Kidney epithelial cell (primary cell): ENCODE data around the gene APOBEC3C. TPM values are rescaled to one million over a fixed set of nuclear protein-coding genes. Genes with fewer than 3 reads are reported as not detected.
"Not testable (repeated sequence)": the region's sequence is repeated elsewhere in the genome, so short reads cannot be mapped to it uniquely, and the experiment has no call there.

Experiments used
- DNase-seq: peaks from one replicate; pipeline ENCODE4 v3.0.0-alpha.2; 2010; ENCODE audit warnings: low read depth
- H3K27me3 ChIP-seq: 2 replicates; pipeline ENCODE4 v1.6.0; 2011; ENCODE audit warnings: low read length; ENCODE audit not compliant: control insufficient read depth, insufficient read depth
- H3K36me3 ChIP-seq: 2 replicates; pipeline ENCODE4 v1.5.1; 2011; ENCODE audit warnings: low read length; ENCODE audit not compliant: control insufficient read depth, insufficient read depth
- H3K4me3 ChIP-seq: 2 replicates; pipeline ENCODE4 v1.5.1; 2011; ENCODE audit warnings: low read depth, mild to moderate bottlenecking, control low read depth, low read length
- total RNA-seq: library from RNA; depleted of rRNA; stranded (reverse); fragments of >200 nt; gene quantifications from 2 replicates; pipeline ENCODE4 v1.2.3, GENCODE V29; 2015
- TF ChIP-seq, protein P1 (sequence below): IDR thresholded peaks from 2 replicates; pipeline ENCODE4 v1.5.1; 2011; ENCODE audit warnings: mild to moderate bottlenecking, moderate library complexity, low read length, control low read depth, inconsistent platforms; ENCODE audit not compliant: insufficient read depth, poor library complexity, severe bottlenecking

APOBEC3C gene
- total RNA-seq, 1 donor from 2014 or later: 8.9 TPM

- no peaks in the 10 kb centered on the region for H3K36me3 ChIP-seq
- TF ChIP-seq, protein P1, sequence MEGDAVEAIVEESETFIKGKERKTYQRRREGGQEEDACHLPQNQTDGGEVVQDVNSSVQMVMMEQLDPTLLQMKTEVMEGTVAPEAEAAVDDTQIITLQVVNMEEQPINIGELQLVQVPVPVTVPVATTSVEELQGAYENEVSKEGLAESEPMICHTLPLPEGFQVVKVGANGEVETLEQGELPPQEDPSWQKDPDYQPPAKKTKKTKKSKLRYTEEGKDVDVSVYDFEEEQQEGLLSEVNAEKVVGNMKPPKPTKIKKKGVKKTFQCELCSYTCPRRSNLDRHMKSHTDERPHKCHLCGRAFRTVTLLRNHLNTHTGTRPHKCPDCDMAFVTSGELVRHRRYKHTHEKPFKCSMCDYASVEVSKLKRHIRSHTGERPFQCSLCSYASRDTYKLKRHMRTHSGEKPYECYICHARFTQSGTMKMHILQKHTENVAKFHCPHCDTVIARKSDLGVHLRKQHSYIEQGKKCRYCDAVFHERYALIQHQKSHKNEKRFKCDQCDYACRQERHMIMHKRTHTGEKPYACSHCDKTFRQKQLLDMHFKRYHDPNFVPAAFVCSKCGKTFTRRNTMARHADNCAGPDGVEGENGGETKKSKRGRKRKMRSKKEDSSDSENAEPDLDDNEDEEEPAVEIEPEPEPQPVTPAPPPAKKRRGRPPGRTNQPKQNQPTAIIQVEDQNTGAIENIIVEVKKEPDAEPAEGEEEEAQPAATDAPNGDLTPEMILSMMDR: no peak
- H3K27me3 ChIP-seq: no peaks in the 10 kb centered on the region
- no peak overlapping the region for H3K4me3 ChIP-seq
- DNase-seq: no peak
Measured at GRCh38 chr22:39017596-39018365, 3.7 kb downstream of the APOBEC3C start.

GRCh38 chr22:39020021-39020651 lies 6.1 kb downstream of the APOBEC3C start:
- DNase-seq, H3K4me3 ChIP-seq, H3K27me3 ChIP-seq, H3K36me3 ChIP-seq: not testable (repeated sequence)

DNA sequence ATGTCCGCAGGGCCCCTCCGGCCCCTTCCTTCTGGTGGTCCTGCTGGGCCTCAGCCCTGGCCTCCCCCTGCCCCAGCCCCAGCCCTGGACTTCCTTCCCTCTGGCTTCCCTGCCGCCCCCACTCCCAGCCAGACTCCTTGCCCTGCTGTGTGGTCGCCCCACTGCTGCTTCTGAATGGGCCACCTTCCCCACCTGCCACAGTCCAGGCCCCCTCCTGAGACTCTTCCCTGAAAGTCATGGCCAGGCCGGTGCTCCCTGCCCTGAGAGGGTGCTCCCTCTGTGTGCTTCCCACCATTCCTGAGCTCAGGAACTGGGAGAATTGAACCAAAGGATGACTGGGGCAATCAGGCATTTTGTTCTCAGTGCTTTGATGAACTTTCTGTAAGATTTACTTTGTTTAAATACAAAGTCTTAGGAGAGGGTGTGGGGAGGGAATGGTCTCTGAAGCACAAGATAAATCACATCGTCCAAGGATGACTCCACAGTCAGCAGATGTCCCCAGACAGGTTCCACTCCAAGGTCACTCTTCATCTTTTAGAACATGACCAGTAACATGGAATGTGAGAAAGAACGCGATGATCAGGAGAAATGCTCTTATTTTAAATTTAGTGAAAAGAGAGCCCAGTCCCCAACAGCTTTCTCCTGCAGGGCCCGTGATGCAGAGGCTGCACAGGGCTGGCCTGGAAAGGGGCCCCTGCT lies 7.6 kb downstream of the APOBEC3C start:
- no peak for DNase-seq
- H3K36me3 ChIP-seq: no peaks in the 10 kb centered on the region
- no peak overlapping the region for H3K4me3 ChIP-seq
- no peaks in the 10 kb centered on the region for H3K27me3 ChIP-seq
- TF ChIP-seq, protein P1: no peak

- Histone ChIP-seq H3K36me3 (no peaks in the 10 kb centered on the region), H3K4me3 (no peak overlapping the region), H3K27me3 (no peaks in the 10 kb centered on the region)
- DNase-seq: no peak
- TF ChIP-seq, protein P1: no peak
Measured at GRCh38 chr22:39024519-39025308, 10.7 kb downstream of the APOBEC3C start.

- Histone ChIP-seq H3K4me3 (no peak overlapping the region), H3K27me3 (no peaks in the 10 kb centered on the region), H3K36me3 (no peaks in the 10 kb centered on the region)
- DNase-seq: no peak
- TF ChIP-seq, protein P1: no peak
Measured at GRCh38 chr22:39026509-39027150, 12.6 kb downstream of the APOBEC3C start.

- no peak for DNase-seq
- no peaks in the 10 kb centered on the region for H3K36me3 ChIP-seq
- TF ChIP-seq, protein P1: no peak
- H3K4me3 ChIP-seq: no peak overlapping the region
- H3K27me3 ChIP-seq: no peaks in the 10 kb centered on the region
Measured at GRCh38 chr22:39027717-39028116, 13.7 kb downstream of the APOBEC3C start.
